ENCODE results near the gene CRYBG3.
"Not testable (repeated sequence)": the region's sequence is repeated elsewhere in the genome, so short reads cannot be mapped to it uniquely, and the experiment has no call there.

CRYBG3 gene

DNA sequence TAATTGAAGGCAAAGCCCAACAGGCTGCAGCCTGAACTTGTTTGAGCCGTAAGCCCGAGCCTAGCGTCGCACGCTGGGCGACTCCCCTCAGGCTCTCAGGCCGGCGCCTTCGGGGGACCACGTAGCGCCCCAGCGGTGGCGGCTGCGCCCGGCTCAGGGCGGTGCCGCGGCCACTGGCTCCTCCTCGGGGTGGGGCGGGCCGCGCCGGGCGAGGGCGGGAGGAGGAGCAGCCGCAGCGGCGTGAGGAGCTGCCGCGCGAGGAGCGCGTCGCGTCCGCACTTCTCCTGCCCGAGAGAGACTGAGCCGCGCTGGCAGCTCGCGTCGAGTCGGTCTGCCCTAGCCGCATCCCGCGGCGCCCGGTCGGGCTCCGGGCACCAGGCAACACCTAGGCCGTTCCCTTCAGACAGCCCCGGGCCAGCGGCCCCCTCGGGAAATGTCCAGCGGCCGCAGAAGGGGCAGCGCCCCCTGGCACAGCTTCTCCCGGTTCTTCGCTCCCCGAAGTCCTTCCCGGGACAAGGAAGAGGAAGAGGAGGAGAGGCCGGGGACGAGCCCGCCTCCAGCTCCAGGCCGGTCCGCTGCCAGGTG, at the start of gene CRYBG3:
Gene CRYBG3, plus strand, starts transcription at position 238 of the 585 bp plus-strand sequence. Its CDS starts 196 bp downstream, at position 434.
- DNase-seq = peak; percentile 75 to 91 (median 87)

DNA sequence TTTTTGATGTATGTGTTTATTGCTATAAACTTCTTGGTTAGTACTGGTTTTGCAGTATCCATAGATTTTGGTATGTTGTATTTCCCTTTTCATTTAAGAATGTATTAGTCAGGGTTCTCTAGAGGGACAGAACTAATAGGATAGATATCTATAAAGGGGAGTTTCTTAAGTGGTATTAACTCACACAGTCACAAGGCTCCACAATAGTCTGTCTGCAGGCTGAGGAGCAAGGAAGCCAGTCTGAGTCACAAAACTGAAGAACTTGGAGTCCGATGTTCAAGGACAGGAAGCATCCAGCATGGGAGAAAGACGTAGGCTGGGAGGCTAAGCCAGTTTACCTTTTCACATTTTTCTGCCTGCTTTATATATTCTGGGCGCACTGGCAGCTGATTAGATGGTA, 48.9 kb upstream of the CRYBG3 start:
- DNase-seq = no peak

DNA sequence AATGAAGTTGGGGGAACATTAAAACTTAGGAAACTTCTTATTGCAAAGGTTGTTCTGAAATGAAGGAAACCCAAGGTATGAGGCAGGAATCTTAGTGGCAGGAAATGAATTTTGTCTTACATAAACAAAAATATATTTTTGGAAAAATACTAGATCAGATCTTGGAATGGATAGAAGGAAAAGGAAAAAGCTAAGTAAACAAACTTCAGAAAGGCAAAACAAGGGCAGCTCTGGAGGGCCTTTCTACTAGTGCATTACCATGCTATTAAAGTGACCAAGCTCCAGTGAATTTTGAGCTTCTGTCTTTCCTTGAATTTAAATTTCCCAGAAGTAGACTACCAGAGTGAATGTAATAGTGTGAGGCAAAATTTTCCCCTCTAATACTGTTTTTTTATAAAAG, 43.7 kb upstream of the CRYBG3 start:
- no peak for DNase-seq

DNA sequence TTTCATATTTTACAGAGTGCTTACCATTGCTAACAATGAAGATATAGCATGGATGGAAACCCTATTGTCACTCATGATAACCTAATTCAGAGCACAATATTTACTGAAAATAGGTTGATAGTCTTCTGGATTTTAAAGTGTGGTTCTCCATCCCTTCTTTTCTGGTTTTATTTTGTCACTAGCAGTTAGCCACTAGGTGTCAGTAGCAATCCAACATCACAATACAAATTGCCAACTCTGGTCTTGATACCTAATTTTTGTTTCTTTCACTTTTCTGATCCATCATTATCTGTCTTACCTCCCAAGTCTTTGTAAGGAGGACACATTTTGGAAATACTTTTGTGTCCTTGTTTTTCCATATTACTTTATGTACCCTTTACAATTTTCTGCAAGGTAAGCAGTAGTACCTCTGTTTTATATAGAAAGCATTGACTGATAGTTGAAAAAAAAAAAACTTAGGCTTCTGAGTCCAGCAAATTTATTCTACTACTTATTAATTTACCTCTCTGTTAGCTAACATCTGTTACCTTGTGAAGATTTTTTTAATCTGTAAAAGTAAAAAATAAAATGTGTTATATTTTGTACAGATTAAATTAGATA, 28.3 kb upstream of the CRYBG3 start:
- DNase-seq = peak; percentile 13 to 79 (median 54)

DNA sequence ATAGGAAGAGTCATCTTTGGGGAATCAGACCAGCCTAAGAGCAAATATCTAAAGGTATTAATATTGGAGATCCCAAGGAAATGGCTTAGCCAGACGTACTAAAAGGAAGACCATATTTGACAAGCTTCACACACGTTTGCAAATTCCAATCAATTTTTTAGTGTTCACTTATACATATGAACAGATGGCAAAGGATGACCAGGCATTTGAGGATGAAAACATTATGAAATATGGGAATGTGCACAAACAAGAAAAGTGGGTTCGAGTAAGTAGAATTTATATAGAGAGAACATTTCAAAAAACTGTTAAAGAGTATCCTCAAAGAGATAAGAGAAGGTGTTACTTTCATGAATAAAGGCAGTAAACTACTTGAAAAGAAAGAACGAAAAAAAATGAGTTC, 25.9 kb upstream of the CRYBG3 start:
- DNase-seq = no peak

DNA sequence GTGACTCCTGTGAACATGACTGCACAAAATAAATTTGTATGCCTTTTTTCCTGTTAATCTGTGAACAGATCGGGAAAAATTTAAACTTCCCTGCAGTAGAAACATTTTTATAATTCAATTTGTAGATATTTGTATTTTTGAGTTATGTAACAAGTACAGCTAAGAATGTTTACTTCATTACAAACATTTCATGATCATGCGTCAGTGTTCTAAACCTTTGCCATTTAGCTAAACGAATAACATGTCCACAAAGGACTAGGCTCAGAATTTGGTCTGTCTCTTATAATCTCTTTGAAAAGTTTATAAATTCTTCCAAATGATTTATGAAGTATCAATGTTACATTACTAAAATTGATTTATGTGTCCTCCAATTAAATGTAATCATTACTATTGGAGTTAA, 17.3 kb upstream of the CRYBG3 start:
- no peak for DNase-seq

DNA sequence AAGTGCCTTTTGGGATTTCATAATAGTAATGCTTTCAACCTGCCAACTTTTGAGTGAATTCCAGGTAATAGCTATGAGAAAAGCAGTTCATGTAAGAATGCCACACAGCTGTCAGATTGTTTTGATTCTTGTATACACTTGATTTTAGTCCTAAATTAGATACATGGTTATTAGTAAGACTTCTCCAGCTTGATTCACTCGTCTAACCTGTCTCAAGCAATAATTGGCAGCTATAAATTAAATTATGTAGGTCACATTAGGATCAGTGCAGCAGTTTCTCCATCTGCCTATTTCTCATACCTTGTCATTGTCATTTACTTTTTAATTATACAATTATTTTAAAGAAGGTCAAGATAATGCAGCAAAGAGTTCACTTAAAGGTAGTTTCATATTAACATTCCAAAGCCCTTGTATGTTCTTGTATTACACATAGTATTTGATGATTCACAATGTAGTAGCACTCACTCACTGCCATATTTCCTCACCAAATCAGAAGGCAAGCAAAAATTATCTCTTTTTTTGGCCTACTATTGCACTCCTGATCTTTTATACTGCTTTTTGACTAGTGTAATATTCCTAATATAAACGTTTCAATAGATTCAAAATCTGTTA, 10.9 kb upstream of the CRYBG3 start:
- DNase-seq = peak in 1 of 3 experiments; percentile 29

DNA sequence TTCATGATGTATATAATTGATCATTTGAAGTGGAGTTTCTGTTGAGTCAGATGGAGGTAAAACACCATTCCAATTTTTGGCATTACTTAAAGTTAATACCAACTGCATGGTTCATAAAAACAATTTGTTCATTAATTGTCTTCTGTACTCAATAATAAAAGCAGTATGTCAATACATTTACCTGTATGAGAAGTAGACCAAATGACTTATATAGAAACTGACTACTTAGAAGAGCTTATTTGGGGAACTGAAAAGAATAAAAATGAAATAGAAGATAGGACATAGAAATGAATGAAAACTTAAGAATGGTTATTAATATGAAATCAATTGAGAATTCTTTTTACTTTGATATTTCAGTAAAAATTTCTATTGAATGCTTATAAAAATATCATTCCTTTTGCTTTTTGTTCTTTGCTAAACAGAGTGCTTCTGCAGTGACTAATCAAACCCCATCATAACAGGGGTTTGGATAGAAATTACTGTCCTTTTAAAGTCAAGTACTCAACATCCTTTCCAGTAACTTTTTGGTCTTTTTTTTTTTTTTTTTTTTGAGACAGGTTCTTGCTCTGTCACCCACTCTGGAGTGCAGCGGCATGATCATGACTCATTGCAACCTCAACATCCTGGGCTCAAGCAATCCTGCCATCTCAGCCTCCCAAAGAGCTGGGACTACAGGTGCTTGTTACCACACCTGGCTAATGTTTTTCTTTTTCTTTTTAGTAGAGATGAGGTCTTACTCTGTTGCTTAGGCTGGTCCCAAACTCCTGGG, 6.5 kb upstream of the CRYBG3 start:
- DNase-seq = peak in 1 of 3 experiments; percentile 24

DNA sequence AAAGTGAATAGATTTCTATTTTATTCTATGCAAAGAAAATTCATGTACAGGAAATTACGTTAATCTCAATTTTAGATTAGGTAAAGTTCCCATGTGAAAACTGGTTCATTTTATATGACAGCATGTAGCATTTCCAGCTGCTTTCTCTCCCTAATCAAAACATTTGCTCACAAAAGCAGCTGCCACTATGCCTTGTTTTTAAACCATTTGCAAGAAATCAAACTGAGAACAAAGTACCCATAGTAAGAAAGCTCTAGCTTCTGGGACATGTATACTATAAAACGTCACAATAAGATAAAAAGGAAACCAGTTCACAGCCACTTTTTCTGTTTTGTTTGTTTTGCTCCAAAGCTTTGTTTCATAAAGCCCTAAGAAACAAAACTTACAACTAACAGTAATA, 5.0 kb upstream of the CRYBG3 start:
- peak in 1 of 3 experiments; percentile 46 for DNase-seq

DNA sequence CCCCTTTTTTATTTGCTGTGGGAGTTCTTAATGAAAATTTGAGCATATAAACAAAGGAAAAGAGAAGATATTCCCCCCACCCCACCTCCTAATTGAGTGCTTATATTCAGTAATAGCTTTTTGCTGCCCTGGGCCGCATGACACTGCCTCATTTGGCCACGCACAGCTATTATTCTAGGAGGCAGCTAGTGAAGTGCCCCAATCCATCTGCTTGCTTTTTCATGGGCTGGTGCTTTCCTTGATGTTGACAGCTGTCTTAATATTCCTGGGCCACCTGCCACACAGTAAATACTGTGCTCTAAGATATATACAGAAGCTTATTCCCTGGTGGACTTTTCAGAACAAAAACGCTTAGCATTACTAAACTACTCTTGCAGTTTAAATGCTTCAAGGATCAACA, 3.8 kb upstream of the CRYBG3 start:
- DNase-seq = peak; percentile 80 to 95 (median 94)

DNA sequence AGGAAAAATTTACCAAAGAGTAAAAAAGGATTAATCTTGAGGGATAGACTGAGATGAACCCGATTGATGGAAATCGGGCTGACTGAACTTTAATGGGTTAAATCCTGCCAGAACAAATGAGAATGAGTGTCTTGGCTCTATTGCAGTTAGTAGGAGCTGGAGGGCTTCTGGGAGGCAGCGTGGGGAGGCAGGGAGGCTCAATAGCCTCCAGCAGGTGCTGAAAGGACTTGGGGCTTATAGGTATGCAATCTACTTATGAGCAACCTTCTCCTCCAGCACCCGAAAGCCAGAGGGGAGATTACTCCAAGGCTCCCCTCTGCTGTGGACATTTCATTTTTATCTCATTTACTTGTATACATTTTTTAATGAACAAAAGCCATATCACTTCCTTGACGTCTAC, 1.0 kb upstream of the CRYBG3 start:
- no peak for DNase-seq

DNA sequence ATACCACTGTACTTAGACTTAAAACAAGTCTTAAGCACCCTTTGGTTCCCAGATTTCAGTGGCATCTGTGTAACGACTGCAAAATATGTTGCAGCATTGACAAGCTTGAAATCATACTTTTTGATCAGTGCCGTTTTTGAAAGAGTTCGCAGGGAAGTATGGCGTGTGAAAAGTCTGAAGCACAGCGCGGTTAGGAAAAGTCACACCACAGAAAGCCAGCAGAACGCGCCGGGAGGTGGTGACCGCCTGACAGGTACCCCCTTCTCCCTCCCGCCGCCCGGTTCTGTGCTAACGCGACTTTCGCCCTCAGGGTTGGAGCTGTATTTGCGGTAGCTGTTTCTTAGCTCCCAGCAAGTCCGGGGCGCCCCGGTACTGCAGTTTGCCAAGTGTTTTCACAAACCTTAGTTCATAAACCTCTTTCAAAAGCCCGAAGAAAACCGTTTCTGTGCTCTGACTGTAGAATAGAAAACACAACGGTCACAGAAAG, 481 bp upstream of the CRYBG3 start:
- peak in 2 of 3 experiments; percentile 72 to 91 for DNase-seq

DNA sequence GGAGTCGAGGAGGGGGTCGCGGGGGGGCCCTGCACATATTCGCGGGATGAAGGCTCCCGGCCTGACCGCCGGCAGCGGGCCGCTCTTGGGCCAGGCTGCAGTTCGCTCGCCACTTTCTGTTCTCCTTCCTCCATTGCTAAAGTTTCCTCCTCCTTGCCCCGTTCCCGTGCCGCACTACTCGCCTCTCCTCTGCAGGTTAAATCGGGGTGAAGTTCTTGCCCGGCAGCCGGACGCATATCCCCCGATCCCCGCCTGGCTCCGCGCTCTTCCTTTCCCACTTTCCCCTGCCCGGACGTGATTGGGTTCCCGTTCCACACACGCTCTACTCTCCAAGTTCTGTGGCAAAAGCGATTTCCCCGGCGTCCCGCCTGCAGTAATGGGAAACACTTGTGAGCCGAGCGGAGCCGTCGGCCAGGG, 556 bp downstream of the CRYBG3 start:
- DNase-seq = peak in 2 of 3 experiments; percentile 65

DNA sequence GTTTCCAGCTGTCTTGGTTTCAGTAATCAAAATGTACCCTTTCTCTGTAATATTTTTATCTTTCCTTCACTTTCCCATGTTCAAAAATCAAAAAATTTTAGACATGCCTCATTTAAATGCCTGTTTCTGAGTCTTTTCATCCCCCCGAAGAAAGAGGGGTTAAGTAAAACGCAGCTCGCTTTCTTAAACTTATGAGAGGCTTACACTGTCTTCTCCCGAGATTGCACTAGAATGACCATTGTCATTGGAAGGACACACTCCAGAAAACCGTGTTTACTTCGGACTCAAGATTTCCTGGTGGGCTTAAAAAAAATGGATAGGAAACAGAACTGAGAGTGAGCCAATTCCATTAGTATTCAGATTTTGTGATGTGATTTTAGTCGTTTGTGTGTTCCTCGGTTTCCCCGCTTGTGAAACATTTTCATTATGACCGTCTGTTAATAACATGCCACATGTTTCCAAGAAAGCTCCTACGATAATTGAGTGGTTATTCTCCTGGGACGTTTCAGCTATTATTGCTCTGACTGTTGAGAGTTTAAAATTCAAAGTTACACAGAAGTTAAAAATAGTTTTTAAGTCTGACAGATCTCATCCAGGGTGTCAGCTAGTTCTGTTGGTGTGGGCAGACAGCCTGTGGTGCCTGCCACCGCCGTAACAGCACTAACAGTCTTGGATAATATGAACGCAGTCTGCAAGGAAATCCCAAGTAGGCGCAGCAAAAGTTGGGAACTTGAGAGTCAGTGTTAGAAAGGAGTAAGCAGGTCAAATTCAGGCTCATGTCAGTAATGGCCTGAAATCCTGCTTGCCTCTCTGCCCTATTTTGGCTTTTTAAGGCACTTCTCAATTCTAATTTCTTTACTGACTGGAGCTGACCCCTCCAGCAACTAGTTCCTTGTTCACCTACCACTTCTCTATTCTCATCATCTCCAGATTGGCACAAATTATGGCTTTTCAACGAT, 1.5 kb downstream of the CRYBG3 start:
- DNase-seq = peak in 1 of 3 experiments; percentile 45

DNA sequence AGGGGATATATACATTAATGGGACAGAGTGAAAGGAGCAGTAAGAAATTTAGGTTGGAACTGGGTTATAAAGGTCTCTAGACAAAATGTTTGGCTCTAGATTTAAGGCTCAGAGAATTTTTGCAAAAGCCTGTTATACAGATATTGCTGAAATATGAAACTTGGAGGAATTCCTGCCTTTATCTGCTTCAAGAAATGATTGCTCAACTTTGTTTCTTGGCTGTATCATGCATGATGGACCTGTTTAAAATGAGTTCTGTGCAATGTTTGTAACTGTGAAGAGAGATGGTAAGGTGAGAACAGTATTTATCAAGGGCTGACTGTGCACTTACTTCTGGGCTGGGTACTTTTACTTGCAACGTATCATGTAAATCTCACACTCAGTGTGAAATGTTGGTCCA, 3.3 kb downstream of the CRYBG3 start:
- DNase-seq = no peak

DNA sequence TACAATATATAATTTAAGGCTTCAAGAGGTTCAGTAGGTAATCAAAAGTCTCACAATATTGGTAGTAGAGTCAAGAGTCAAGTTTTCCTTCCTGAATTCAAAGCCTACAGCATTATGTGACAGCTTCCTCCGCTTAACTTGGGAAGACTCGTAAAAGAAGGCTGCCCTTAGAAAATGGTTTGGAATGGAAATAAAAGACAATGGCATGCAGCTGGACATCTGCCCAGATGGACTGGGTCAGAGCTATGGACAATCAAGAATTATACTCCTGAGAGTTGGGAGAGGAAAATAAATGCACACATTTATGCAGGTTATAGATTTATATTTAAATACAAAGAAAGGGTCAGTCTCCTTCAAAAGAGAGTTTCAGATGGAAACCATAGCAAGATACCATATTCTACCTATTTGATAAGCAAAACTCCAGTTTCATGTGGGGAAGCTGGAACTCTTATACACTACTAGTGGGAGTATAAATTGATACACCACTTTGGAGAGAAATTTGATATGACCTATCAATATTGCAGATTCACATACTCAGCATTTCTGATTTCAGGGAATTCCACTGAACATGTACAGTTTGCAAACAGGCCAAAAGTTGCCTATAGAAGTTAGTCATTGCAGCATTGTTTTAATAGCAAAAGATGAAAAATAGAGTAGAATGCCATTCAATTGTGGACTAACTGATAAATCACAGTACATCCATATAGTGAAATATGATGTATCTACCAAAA, 6.1 kb downstream of the CRYBG3 start:
- no peak for DNase-seq

DNA sequence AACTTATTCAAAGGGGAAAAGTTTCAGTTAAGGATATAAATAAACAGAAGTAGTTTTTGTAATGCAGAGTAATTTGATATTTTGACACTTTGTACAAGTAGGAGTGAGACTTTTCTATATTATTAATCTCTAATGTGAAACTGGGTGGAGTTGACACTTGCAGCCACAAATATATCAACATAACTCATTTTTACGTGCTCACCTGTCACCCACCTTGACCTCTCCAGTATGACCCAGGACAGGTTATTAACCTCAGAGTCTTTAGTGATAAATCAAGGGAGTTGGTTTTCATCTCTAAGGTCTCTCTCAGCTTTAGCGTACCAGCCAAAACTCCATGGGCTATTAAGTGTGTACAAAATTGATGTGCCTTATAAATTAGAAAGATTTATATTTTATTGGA, 7.4 kb downstream of the CRYBG3 start:
- DNase-seq = no peak

DNA sequence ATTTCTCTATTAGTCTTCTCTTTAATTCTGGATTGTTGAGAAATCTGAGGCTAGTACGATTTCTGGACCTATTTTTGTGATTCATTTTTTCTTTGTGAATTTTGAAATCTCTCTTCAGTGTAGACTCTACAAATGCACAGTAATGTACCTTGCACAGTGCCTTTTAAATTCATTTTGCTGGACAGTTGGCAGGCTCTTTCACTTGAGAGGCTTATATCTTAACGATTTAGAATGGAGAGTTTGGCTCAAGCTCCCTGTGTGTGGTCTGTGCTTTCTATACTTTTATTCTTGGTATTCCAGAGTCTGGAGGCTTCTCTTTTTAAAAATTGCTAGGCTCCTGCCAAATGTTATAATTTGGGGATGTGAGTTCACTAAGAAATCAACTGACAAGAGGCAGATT, 8.8 kb downstream of the CRYBG3 start:
- DNase-seq = no peak

DNA sequence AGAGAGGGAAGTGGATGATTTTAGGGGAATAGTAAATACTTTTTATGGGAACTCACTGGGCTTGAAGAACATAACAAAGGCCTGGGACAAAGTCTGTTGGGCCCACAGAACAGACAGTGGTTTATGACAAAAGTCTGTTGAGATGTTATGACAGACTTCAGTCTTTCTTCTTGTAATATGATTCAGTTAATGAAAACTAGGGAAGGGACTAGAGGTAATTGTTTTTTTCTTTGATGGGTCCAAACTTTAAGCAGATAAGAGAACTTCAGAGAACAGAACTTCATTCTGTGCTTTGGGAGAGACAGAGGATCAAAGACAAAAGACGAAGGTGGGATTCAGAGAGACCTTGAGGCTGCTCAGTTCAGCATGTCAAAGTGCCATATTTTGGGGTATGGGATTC, 9.3 kb downstream of the CRYBG3 start:
- DNase-seq = no peak

DNA sequence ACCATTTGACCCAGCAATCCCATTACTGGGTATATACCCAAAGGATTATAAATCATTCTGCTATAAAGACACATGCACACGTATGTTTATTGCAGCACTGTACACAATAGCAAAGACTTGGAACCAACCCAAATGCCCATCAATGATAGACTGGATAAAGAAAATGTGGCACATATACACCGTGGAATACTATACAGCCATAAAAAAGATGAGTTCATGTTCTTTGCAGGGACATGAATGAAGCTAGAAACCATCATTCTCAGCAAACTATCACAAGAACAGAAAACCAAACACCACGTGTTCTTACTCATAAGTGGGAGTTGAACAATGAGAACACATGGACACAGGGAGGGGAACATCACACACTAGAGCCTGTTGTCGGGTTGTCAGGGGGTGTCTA, 11.4 kb downstream of the CRYBG3 start:
- not testable (repeated sequence) for DNase-seq

DNA sequence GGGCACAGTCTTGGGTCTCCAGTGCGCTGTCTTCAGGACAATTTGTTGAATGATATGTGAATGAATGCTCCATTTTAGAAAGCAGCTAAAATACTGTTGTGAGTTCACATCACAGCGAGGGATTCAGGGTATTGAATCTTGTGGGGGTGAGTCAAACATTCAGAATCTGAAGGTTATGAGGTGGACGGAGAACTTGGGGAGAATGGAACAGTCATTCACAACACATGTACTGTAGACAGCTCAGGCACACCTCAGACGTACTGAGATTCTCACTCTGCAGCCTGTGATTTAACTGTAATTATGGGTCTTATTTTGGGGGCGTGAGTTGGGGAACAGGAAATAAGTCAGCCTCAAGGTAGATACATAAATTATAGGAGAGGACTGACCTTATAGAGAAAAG, 13.9 kb downstream of the CRYBG3 start:
- peak in 1 of 3 experiments; percentile 27 for DNase-seq

DNA sequence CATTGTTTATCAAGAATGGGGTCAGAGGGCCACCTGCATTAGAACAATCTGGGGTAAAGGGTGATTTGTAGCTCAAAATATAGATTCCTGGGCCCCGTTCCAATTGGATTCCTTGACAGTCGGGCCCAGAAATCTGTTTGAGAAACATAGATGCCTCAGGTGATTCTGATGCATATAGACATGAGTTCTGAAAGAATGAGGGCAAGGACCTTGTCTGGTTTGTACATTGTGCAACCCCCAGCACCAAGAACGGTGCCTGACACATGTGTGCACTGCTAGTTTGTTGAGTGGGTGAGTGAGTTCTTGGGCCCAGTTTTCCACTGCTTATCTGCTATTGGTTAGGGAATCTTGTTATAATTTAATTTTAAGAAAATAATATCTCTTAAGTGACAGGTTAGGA, 16.6 kb downstream of the CRYBG3 start:
- no peak for DNase-seq
